Measurements from ENCODE around the gene ZNF784.
A peak's percentile ranks its signal among the peaks of the same experiment; 100 is the strongest.

Gene ZNF784

GRCh38 chr19:55617426-55617825, 6.9 kb downstream of the ZNF784 start:
- DNase-seq = no peak

GRCh38 chr19:55616395-55616875, 7.9 kb downstream of the ZNF784 start:
- no peak for DNase-seq

- DNase-seq = no peak
These were observed 8.6 kb downstream of the ZNF784 start for GRCh38 chr19:55615543-55616394.

- DNase-seq = no peak
These were observed 9.4 kb downstream of the ZNF784 start for GRCh38 chr19:55614711-55615542.

GRCh38 chr19:55613930-55614710, 10.2 kb downstream of the ZNF784 start:
- DNase-seq = no peak

GRCh38 chr19:55613396-55613795, 11.0 kb downstream of the ZNF784 start:
- DNase-seq = no peak

GRCh38 chr19:55611983-55612645, 12.3 kb downstream of the ZNF784 start:
- DNase-seq = no peak

GRCh38 chr19:55611300-55611982, 12.9 kb downstream of the ZNF784 start:
- DNase-seq = no peak

GRCh38 chr19:55609326-55609725, 15.0 kb downstream of the ZNF784 start:
- DNase-seq = no peak

- DNase-seq = no peak
These were observed 17.5 kb downstream of the ZNF784 start for GRCh38 chr19:55606817-55607216.

GRCh38 chr19:55606471-55606787, 17.9 kb downstream of the ZNF784 start:
- DNase-seq = no peak

- peak; percentile 93 for DNase-seq
These were observed 18.5 kb downstream of the ZNF784 start, which contains the start of gene ZNF865 for GRCh38 chr19:55605637-55606470. TSS of gene ZNF865 (plus strand) at chr19:55605647. CDS start at chr19:55613619, 7,972 bp downstream.

GRCh38 chr19:55605207-55605636, 19.1 kb downstream of the ZNF784 start:
- DNase-seq = peak; percentile 99

GRCh38 chr19:55603581-55604292, 20.6 kb downstream of the ZNF784 start:
- DNase-seq = no peak

GRCh38 chr19:55603115-55603514, 21.3 kb downstream of the ZNF784 start:
- DNase-seq = no peak

GRCh38 chr19:55602104-55603001, 22.0 kb downstream of the ZNF784 start:
- no peak for DNase-seq

GRCh38 chr19:55601084-55601483, 23.3 kb downstream of the ZNF784 start:
- DNase-seq = no peak

- DNase-seq = no peak
These were observed 23.7 kb downstream of the ZNF784 start for GRCh38 chr19:55600662-55601028.

All from eye (tissue), 1 donor.